NCI-H526 (cell line): ENCODE results near the gene RNASEH1.
"Not testable (repeated sequence)": the region's sequence is repeated elsewhere in the genome, so short reads cannot be mapped to it uniquely, and the experiment has no call there.

Experiments used
- DNase-seq, 2 experiments: peaks; one replicate each; lab custom pipeline; 2025; lab: John Stamatoyannopoulos, UW

The RNASEH1 gene

DNA sequence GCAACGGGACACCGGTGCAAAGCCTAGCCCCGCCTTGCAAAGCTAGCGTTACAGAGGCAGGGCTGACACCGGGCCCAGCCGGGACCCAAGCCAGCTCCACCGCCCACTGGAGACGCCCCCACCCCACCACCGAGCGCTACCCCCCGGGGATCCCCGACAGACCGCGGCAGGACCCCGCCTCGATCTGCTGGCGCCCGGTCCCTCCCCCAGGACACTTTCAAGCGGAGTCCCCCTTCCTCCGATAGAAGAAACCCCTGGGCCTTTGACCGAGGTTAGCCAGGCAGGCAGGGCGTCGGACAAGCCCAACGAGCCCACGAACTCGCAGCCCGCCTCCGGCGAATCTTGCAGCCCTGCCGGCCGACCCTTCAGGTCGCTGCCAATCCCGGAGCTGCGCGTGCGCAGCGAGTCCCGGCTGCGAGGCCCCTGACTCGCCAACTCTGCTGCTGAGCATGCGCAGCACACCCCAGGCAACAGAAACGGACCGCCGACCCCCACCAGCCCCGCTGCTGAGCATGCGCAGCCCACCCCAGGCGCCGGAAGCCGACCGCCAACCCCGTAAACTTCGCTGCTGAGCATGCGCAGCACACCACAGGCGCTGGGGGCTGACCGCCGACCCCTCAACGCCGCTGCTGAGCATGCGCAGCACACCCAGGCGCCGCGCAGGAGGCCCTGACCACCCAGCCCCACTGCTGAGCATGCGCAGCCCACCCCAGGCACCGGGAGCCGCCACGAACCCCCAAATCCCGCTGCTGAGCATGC is 39.5 kb downstream of the RNASEH1 start:
- DNase-seq: peak; percentile 90 to 98

DNA sequence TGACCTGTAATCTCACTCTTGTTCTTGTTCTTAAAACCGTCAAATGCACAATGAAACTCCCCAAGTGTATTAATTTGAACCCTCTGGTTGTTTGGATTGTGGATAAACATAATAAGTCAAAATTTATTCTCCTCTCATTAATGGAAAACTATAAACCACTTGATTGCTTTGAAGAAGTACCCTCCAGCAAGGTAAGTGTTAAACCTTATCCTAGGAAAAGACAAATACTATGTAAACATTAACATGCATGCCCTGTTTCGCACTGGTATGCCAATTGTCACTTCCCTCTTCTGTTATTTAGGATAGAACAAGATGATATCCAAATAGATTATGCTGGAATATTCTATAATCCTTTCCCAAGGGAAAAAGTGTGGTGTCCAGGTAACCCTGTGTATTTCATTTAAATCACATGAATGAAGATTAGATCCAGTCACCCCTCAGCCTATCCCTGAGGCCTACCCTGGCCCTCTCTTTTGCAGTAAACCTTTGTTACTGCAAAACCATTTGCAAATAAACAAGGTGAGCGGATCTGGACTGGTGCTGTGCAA is 40.1 kb downstream of the RNASEH1 start:
- peak in 1 of 2 experiments; percentile 26 for DNase-seq

DNA sequence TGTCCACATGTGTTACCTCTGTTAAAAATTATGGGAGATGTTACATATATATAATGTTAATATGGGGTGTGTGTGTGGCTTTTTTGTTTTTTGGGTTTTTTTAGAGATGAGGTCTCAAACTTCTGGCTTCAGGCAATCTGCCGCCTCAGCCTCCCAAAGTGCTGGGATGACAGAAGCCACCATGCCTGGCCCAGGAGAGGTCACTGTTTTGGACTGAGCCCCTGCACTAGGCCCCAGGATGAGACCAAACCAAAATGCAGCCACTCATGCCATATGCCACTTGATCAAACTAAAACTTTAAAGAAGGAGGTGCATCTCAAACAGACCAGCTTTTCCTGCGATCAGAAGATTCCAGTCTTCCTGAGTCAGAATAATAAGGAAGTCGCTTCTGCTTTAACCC is 41.3 kb downstream of the RNASEH1 start:
- no peak for DNase-seq

- DNase-seq: not testable (repeated sequence)
Measured at GRCh38 chr2:3515438-3515837, 42.7 kb downstream of the RNASEH1 start.

GRCh38 chr2:3513026-3513810 is 44.9 kb downstream of the RNASEH1 start:
- no peak for DNase-seq

GRCh38 chr2:3512086-3512485 is 46.0 kb downstream of the RNASEH1 start:
- DNase-seq: no peak

- DNase-seq: no peak
Measured at GRCh38 chr2:3505771-3506170, 52.4 kb downstream of the RNASEH1 start.

GRCh38 chr2:3504741-3505140 is 53.4 kb downstream of the RNASEH1 start:
- no peak for DNase-seq

GRCh38 chr2:3503483-3503882 is 54.6 kb downstream of the RNASEH1 start:
- no peak for DNase-seq

DNA sequence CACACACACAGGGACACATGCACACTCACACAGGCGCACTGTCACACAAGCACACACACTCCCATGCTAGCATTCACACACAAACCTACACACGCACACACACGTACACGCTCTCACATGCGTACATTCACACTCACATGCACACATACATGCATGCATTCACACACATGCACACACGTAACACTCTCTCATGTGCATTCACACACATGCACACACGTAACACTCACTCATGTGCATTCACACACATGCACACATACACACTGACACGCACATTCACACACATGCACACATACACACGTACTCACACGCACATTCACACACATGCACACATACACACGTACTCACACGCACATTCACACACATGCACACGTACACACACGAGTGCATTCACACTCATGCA is 55.1 kb downstream of the RNASEH1 start:
- DNase-seq: no peak

- DNase-seq: no peak
Measured at GRCh38 chr2:3500326-3500899, 57.7 kb downstream of the RNASEH1 start.

GRCh38 chr2:3498783-3499394 is 59.2 kb downstream of the RNASEH1 start:
- no peak for DNase-seq

DNA sequence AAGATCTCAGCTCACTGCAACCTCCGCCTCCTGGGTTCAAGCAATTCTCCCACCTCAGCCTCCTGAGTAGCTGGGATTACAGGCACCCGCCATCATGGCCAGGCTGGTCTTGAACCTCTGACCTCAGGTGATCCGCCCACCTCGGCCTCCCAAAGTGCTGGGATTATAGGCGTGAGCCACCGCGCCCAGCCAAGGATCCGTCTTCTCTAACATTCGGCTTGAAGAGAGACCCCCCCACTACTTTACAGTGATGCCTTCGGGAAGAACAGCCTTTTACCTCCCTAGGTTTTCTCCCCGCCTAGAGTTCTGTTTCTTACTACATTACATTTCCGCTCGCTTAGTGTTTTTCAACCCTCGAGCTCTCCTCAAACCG is 61.4 kb downstream of the RNASEH1 start:
- DNase-seq: not testable (repeated sequence)
